ENCODE measurements around the gene CXCR3.
"Not testable (repeated sequence)": the region's sequence is repeated elsewhere in the genome, so short reads cannot be mapped to it uniquely, and the experiment has no call there.

CXCR3 gene

GRCh38 chrX:71606536-71607216, 11.6 kb downstream of the CXCR3 start:
- Mint-ChIP-seq H3K4me1 (peaks cover 23% of the 10 kb centered on the region), H3K27ac (no peak overlapping the region), H3K27me3 (no peaks in the 10 kb centered on the region), H3K9me3 (no peaks in the 10 kb centered on the region), H3K36me3 (peaks cover 78% of the 10 kb centered on the region), H3K4me3 (no peak overlapping the region)
- ATAC-seq = no peak

- Mint-ChIP-seq H3K9me3 (no peaks in the 10 kb centered on the region), H3K36me3 (peaks cover 74% of the 10 kb centered on the region), H3K27me3 (no peaks in the 10 kb centered on the region), H3K27ac (peak overlapping the region; percentile 64), H3K4me3 (no peak overlapping the region), H3K4me1 (peaks cover 23% of the 10 kb centered on the region)
- no peak for ATAC-seq
Observed at GRCh38 chrX:71604796-71605568, 13.3 kb downstream of the CXCR3 start.

- no peak overlapping the region for H3K4me3 Mint-ChIP-seq
- no peak for ATAC-seq
Observed at GRCh38 chrX:71604141-71604540, 14.2 kb downstream of the CXCR3 start.

GRCh38 chrX:71603618-71604017, 14.7 kb downstream of the CXCR3 start:
- peaks cover 62% of the 10 kb centered on the region for H3K36me3 Mint-ChIP-seq
- H3K27me3 Mint-ChIP-seq = no peaks in the 10 kb centered on the region
- H3K27ac Mint-ChIP-seq = no peak overlapping the region
- no peak overlapping the region for H3K4me3 Mint-ChIP-seq
- no peak for ATAC-seq
- no peaks in the 10 kb centered on the region for H3K9me3 Mint-ChIP-seq
- peaks cover 14% of the 10 kb centered on the region for H3K4me1 Mint-ChIP-seq

More at GRCh38 chrX:71604141-71604540, 14.2 kb downstream of the CXCR3 start:
- peaks cover 67% of the 10 kb centered on the region for H3K36me3 Mint-ChIP-seq
- no peak overlapping the region for H3K27ac Mint-ChIP-seq
- H3K27me3 Mint-ChIP-seq = no peaks in the 10 kb centered on the region
- peaks cover 19% of the 10 kb centered on the region for H3K4me1 Mint-ChIP-seq
- no peaks in the 10 kb centered on the region for H3K9me3 Mint-ChIP-seq

GRCh38 chrX:71599965-71600364, 18.3 kb downstream of the CXCR3 start:
- Mint-ChIP-seq H3K27ac (no peak overlapping the region), H3K4me1 (no peaks in the 10 kb centered on the region), H3K36me3 (peaks cover 55% of the 10 kb centered on the region), H3K4me3 (no peak overlapping the region), H3K27me3 (no peaks in the 10 kb centered on the region), H3K9me3 (no peaks in the 10 kb centered on the region)
- no peak for ATAC-seq

- not testable (repeated sequence) for ATAC-seq, H3K4me3 Mint-ChIP-seq
Observed at GRCh38 chrX:71593210-71593609, 25.1 kb downstream of the CXCR3 start.

GRCh38 chrX:71586929-71587328, 31.4 kb downstream of the CXCR3 start:
- Mint-ChIP-seq H3K27me3 (no peaks in the 10 kb centered on the region), H3K9me3 (no peaks in the 10 kb centered on the region), H3K4me3 (no peak overlapping the region), H3K4me1 (no peaks in the 10 kb centered on the region), H3K27ac (peak overlapping the region; percentile 25), H3K36me3 (peaks cover 11% of the 10 kb centered on the region)
- ATAC-seq = no peak

More at GRCh38 chrX:71593210-71593609, 25.1 kb downstream of the CXCR3 start:
- not testable (repeated sequence) for H3K27ac Mint-ChIP-seq, H3K9me3 Mint-ChIP-seq, H3K4me1 Mint-ChIP-seq, H3K27me3 Mint-ChIP-seq
- peaks cover 18% of the 10 kb centered on the region for H3K36me3 Mint-ChIP-seq

GRCh38 chrX:71581210-71581609, 37.1 kb downstream of the CXCR3 start:
- Mint-ChIP-seq H3K4me3 (no peak overlapping the region), H3K27me3 (no peaks in the 10 kb centered on the region), H3K36me3 (peaks cover 29% of the 10 kb centered on the region), H3K9me3 (no peaks in the 10 kb centered on the region), H3K27ac (no peak overlapping the region), H3K4me1 (no peaks in the 10 kb centered on the region)
- ATAC-seq = no peak

GRCh38 chrX:71579990-71580380, 38.3 kb downstream of the CXCR3 start:
- H3K36me3 Mint-ChIP-seq = peaks cover 25% of the 10 kb centered on the region
- no peaks in the 10 kb centered on the region for H3K9me3 Mint-ChIP-seq
- no peaks in the 10 kb centered on the region for H3K27me3 Mint-ChIP-seq
- H3K4me1 Mint-ChIP-seq = no peaks in the 10 kb centered on the region
- H3K27ac Mint-ChIP-seq = no peak overlapping the region
- ATAC-seq = no peak
- H3K4me3 Mint-ChIP-seq = no peak overlapping the region

GRCh38 chrX:71579136-71579989, 38.9 kb downstream of the CXCR3 start:
- no peaks in the 10 kb centered on the region for H3K27me3 Mint-ChIP-seq
- peaks cover 25% of the 10 kb centered on the region for H3K36me3 Mint-ChIP-seq
- no peak overlapping the region for H3K4me3 Mint-ChIP-seq
- no peaks in the 10 kb centered on the region for H3K4me1 Mint-ChIP-seq
- no peak overlapping the region for H3K27ac Mint-ChIP-seq
- H3K9me3 Mint-ChIP-seq = no peaks in the 10 kb centered on the region
- no peak for ATAC-seq

GRCh38 chrX:71578253-71579135, 39.8 kb downstream of the CXCR3 start, which contains the start of gene GCNA:
Gene GCNA, plus strand, starts transcription at chrX:71578437. Its CDS starts 2,385 bp downstream, at chrX:71580822.
- Mint-ChIP-seq H3K4me1 (no peaks in the 10 kb centered on the region), H3K9me3 (no peaks in the 10 kb centered on the region), H3K27ac (no peak within 1 kb of the TSS), H3K27me3 (no peaks in the 10 kb centered on the region), H3K36me3 (peaks cover 33% of the 10 kb centered on the region), H3K4me3 (no peak within 1 kb of the TSS)
- ATAC-seq = no peak

- H3K36me3 Mint-ChIP-seq = peaks cover 31% of the 10 kb centered on the region
- H3K4me3 Mint-ChIP-seq = no peak overlapping the region
- no peaks in the 10 kb centered on the region for H3K27me3 Mint-ChIP-seq
- no peaks in the 10 kb centered on the region for H3K4me1 Mint-ChIP-seq
- no peak for ATAC-seq
- H3K27ac Mint-ChIP-seq = no peak overlapping the region
- H3K9me3 Mint-ChIP-seq = no peaks in the 10 kb centered on the region
Observed at GRCh38 chrX:71577682-71578081, 40.6 kb downstream of the CXCR3 start.

GRCh38 chrX:71573590-71573989, 44.7 kb downstream of the CXCR3 start:
- Mint-ChIP-seq H3K27me3 (no peaks in the 10 kb centered on the region), H3K9me3 (no peaks in the 10 kb centered on the region), H3K4me3 (no peak overlapping the region), H3K36me3 (peaks cover 15% of the 10 kb centered on the region), H3K27ac (no peak overlapping the region), H3K4me1 (no peaks in the 10 kb centered on the region)
- ATAC-seq = no peak

GRCh38 chrX:71571390-71571789, 46.9 kb downstream of the CXCR3 start:
- not testable (repeated sequence) for H3K27ac Mint-ChIP-seq, H3K27me3 Mint-ChIP-seq, H3K9me3 Mint-ChIP-seq, H3K4me3 Mint-ChIP-seq, H3K4me1 Mint-ChIP-seq, ATAC-seq
- H3K36me3 Mint-ChIP-seq = peaks cover 16% of the 10 kb centered on the region
